Suprapubic skin (tissue), 4 donors: Measurements from ENCODE around the gene KLHL17. TPM values are rescaled to one million over a fixed set of nuclear protein-coding genes. Genes with fewer than 3 reads are reported as not detected.

Experiments used
- DNase-seq, 2 donors: peaks; one replicate each; pipeline ENCODE4 v3.0.0-alpha.2; 2019; ENCODE audit warnings: low spot score in 2 of 2
- H3K27ac ChIP-seq: fragments of 200-600 bp; sonication (generic); one replicate; pipeline ENCODE4 v1.5.1; 2019
- H3K27me3 ChIP-seq: fragments of 200-600 bp; sonication (generic); one replicate; pipeline ENCODE4 v1.5.1; 2019
- H3K36me3 ChIP-seq: fragments of 200-600 bp; sonication (generic); one replicate; pipeline ENCODE4 v1.5.1; 2019
- H3K4me1 ChIP-seq: fragments of 200-600 bp; sonication (generic); one replicate; pipeline ENCODE4 v1.5.1; 2019
- H3K4me3 ChIP-seq: fragments of 200-600 bp; sonication (generic); one replicate; pipeline ENCODE4 v1.5.1; 2019; ENCODE audit warnings: mild to moderate bottlenecking
- H3K9me3 ChIP-seq: fragments of 200-600 bp; sonication (generic); one replicate; pipeline ENCODE4 v1.5.1; 2019
- EP300 ChIP-seq: sonication (generic); formaldehyde crosslinking; IDR thresholded peaks from one replicate; pipeline ENCODE4 v1.6.1; 2017; ENCODE audit warnings: antibody characterized with exemption
- POLR2A ChIP-seq, 2 donors: fragments of 450-650 bp; IDR thresholded peaks; one replicate each; pipeline ENCODE4 v1.6.1; 2017; ENCODE audit warnings: antibody characterized with exemption in 2 of 2, mild to moderate bottlenecking in 2 of 2, moderate library complexity in 2 of 2
- POLR2AphosphoS5 ChIP-seq, 3 donors: sonication (generic); formaldehyde crosslinking; IDR thresholded peaks; one replicate each; pipeline ENCODE4 v1.6.1; 2017; ENCODE audit warnings: antibody characterized with exemption in 3 of 3
- WGBS: methylation state at CpG from one replicate; pipeline ENCODE4 v1.1.5; 2018; 5-methylcytosine and 5-hydroxymethylcytosine counted together
- total RNA-seq, 4 donors: library from RNA; depleted of rRNA; stranded (reverse); fragments of >200 nt; gene quantifications; one replicate each; pipeline ENCODE4 v1.1.0, GENCODE V29; 2016
- TF ChIP-seq, protein P1 (sequence below), 2 donors: fragments of 200-600 bp in 1 of 2; fragments of 450-650 bp in 1 of 2; sonication (generic) in 1 of 2; IDR thresholded peaks; one replicate each; pipeline ENCODE4 v1.5.1; 2016 to 2019; ENCODE audit warnings: antibody characterized with exemption in 2 of 2, mild to moderate bottlenecking in 1 of 2, moderate library complexity in 1 of 2

Gene KLHL17
- total RNA-seq, 4 donors from 2014 or later: 9.7 to 38.3 (median 17.0) TPM

DNA sequence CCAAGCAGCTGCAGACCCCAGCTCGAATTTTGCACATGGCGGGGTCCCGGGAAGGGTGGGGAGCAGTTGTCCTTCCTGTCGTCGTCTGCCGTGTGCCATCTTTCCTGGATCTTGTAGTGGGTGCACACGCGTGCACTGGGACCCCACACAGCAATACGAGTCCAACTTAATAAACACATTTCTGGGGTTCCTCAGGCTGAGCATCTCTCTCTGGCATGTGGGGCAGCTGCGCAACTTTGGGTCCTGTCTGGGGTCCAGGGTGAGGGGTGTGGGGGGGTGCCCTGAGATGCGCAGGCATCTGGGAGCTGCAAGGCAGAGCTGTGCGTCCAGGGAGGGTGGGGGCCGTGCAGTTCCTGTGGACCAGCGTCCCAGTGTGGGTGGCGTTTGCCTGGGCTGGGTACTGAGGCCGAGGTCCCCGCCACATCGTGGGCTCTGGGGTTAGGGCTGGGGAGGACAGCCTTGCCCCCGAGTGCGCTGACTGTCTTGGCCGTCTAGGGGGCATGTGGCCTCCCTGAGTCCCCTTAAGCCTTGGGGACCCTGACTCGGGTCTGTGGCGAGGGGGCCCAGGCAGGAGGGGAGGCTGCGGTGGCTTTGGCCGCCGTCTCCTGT is 5.2 kb downstream of the KLHL17 start:
- Histone ChIP-seq H3K4me1 (peaks cover 39% of the 10 kb centered on the region), H3K36me3 (peaks cover 10% of the 10 kb centered on the region), H3K9me3 (no peaks in the 10 kb centered on the region), H3K27ac (peak overlapping the region; percentile 92), H3K4me3 (peak overlapping the region; percentile 84), H3K27me3 (peaks cover 13% of the 10 kb centered on the region)
- TF ChIP-seq POLR2A (IDR thresholded peaks at IDR 0.05) (no peak), EP300 (no peak), POLR2AphosphoS5 (IDR thresholded peaks at IDR 0.05) (no peak)
- TF ChIP-seq, protein P1, sequence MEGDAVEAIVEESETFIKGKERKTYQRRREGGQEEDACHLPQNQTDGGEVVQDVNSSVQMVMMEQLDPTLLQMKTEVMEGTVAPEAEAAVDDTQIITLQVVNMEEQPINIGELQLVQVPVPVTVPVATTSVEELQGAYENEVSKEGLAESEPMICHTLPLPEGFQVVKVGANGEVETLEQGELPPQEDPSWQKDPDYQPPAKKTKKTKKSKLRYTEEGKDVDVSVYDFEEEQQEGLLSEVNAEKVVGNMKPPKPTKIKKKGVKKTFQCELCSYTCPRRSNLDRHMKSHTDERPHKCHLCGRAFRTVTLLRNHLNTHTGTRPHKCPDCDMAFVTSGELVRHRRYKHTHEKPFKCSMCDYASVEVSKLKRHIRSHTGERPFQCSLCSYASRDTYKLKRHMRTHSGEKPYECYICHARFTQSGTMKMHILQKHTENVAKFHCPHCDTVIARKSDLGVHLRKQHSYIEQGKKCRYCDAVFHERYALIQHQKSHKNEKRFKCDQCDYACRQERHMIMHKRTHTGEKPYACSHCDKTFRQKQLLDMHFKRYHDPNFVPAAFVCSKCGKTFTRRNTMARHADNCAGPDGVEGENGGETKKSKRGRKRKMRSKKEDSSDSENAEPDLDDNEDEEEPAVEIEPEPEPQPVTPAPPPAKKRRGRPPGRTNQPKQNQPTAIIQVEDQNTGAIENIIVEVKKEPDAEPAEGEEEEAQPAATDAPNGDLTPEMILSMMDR (IDR thresholded peaks at IDR 0.05): no peak
- no peak for DNase-seq
- 80% methylated on average over 1 of the region's 26 CpGs for WGBS

DNA sequence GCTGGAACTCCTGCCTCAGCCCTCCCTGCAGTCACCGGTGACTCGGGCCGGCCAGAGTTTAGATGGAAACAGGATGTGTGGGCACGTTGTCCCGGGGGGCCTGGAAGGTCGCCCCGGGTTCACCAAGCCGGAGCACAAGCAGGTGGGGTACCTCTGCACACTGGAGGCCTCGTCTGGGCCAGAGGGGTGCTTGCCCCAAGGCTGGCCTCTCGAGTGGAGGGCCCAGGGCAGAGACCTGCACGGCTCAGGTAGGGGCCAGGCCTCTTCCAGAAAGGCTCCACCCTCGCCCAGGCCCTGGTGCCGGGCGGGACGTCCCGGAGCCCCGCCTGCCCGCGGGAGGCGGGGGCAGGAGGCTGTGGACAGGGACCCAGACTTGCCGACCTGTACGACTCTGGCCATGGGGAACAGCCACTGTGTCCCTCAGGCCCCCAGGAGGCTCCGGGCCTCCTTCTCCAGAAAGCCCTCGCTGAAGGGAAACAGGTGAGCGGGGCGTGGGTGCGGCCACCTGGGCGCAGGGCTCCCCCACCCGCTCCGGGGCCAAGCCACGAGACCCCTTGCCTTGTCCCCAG is 5.8 kb downstream of the KLHL17 start, which contains the start of gene PLEKHN1:
PLEKHN1 (plus strand) TSS at position 348 of the 569 bp plus-strand sequence; CDS start at position 398, 50 bp downstream.
- no peak for DNase-seq
- no peak for TF ChIP-seq POLR2AphosphoS5 (IDR thresholded peaks at IDR 0.05)
- TF ChIP-seq POLR2A (IDR thresholded peaks at IDR 0.05): no peak
- no peak for TF ChIP-seq EP300
- TF ChIP-seq, protein P1 (IDR thresholded peaks at IDR 0.05): no peak
- Histone ChIP-seq H3K4me3 (peak within 1 kb of the TSS; percentile 84), H3K27ac (peak within 1 kb of the TSS; percentile 92), H3K36me3 (peaks cover 10% of the 10 kb centered on the region), H3K4me1 (peaks cover 41% of the 10 kb centered on the region), H3K27me3 (peaks cover 19% of the 10 kb centered on the region), H3K9me3 (no peaks in the 10 kb centered on the region)
- 1% methylated on average over 12 of the region's 31 CpGs for WGBS

DNA sequence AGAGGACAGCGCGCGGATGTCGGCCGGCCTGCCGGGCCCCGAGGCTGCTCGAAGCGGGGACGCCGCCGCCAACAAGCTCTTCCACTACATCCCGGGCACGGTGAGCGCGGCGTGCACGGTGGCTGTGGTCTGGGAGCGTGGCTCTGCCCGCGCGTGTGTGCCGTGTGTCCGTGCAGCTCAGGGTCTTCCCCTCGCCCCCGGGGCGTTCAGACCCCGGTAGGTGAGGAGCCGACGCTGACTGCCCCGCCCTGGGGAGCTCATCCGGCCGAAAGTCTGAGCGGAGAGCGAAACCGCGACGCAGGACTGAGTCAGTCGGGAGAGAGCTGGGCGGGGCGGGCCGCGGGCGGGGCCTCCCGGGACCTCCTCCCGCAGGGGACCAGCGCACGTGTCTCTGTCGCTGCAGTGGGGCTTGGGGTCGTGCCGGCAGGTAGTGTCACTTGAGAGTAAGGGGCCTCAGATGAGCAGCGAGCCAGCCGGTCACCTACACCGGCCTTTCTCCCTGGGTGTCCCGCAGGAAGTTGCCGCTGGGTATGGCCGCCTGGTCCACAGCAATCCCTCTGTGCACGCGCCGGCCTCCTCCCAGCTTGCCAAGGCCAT is 6.4 kb downstream of the KLHL17 start:
- Histone ChIP-seq H3K27me3 (peaks cover 25% of the 10 kb centered on the region), H3K36me3 (peaks cover 10% of the 10 kb centered on the region), H3K4me1 (peaks cover 40% of the 10 kb centered on the region), H3K4me3 (peak overlapping the region; percentile 84), H3K27ac (peak overlapping the region; percentile 92), H3K9me3 (no peaks in the 10 kb centered on the region)
- no peak for DNase-seq
- peak in 1 of 2 donors; percentile 10 for TF ChIP-seq POLR2A (IDR thresholded peaks at IDR 0.05)
- TF ChIP-seq, protein P1 (IDR thresholded peaks at IDR 0.05): no peak
- 0% methylated on average over 10 of the region's 60 CpGs for WGBS

DNA sequence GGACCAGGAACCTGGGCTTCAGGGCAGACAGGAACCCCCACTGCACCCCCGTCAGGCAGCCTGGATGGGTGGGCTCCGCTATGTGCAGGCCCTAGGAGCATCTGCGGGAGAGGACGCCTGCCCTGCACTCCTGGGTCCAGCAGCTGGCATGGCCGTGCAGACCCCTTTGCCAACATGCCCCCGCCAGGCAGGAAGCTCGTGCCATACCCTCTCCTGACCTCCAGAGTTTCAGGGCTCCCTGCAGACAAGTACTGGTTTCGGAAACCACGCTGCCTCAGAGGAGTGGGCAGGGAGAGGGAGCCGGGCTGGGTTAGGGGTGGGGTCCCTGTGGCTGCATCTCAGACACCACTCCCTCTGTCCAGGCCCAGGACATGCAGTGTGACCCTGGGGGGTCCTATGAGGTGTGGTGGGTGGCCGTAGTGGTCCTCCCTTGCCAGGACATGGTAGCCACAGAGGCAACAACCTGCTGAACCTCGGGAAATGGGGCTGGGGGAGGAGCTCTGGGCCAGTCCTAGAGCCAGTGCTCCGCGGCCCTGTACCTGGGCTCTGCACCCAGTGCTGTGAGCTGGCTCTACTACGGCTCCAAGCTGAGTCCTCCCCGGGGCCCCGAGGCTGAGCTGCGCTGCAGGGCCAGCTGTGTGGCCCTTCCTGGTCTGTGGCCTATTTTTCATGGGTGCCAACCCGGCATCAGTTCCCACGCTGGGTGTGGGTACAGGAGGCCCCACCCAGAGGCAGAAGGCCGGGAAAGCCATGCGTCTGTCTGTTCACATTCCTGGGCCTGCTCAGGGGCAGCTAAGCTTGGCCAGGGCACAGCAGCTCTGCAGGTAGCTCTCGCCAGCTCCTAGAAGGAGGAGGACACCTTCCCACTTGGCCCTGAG is 7.3 kb downstream of the KLHL17 start:
- H3K27ac ChIP-seq: peak overlapping the region; percentile 92
- 67% methylated on average over 1 of the region's 23 CpGs for WGBS
- peaks cover 5% of the 10 kb centered on the region for H3K36me3 ChIP-seq
- H3K27me3 ChIP-seq: peaks cover 34% of the 10 kb centered on the region
- DNase-seq: no peak
- H3K4me1 ChIP-seq: peaks cover 40% of the 10 kb centered on the region
- no peaks in the 10 kb centered on the region for H3K9me3 ChIP-seq
- TF ChIP-seq, protein P1 (IDR thresholded peaks at IDR 0.05): no peak
- no peak for TF ChIP-seq POLR2AphosphoS5 (IDR thresholded peaks at IDR 0.05)
- TF ChIP-seq EP300: no peak
- TF ChIP-seq POLR2A (IDR thresholded peaks at IDR 0.05): no peak
- peak overlapping the region; percentile 84 for H3K4me3 ChIP-seq
